Lower leg skin (tissue), 3 donors: ENCODE data around the gene TTC13.

Experiments
- POLR2A ChIP-seq, 2 donors: fragments of 450-650 bp; IDR thresholded peaks; one replicate each; pipeline ENCODE4 v1.6.1; 2016 to 2017; ENCODE audit warnings: antibody characterized with exemption in 2 of 2, mild to moderate bottlenecking in 1 of 2, moderate library complexity in 1 of 2
- TF ChIP-seq, protein P1 (sequence below), 3 donors: fragments of 450-650 bp; IDR thresholded peaks; one replicate each; pipeline ENCODE4 v1.5.1; 2016; ENCODE audit warnings: antibody characterized with exemption in 3 of 3, mild to moderate bottlenecking in 3 of 3, moderate library complexity in 2 of 3

DNA sequence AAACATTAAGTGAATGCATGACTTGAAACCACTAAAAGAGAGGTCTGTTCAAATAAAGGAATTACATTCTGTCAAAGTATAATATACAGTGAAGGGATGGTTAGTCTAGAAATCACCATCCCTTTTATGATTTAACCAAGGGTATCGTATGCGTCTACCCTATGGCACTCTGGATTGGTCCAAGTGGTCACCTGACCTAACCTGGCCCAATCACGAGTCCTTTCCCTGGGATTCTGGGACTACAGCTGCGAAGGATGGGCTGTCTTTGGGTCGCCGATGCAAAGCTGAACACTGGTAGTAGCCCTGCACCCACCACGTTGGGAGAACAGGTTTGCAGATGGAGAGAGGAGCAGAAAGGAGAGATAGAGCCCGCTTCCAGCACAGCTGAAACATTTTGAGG, 79.9 kb downstream of the TTC13 start:
- TF ChIP-seq, protein P1, sequence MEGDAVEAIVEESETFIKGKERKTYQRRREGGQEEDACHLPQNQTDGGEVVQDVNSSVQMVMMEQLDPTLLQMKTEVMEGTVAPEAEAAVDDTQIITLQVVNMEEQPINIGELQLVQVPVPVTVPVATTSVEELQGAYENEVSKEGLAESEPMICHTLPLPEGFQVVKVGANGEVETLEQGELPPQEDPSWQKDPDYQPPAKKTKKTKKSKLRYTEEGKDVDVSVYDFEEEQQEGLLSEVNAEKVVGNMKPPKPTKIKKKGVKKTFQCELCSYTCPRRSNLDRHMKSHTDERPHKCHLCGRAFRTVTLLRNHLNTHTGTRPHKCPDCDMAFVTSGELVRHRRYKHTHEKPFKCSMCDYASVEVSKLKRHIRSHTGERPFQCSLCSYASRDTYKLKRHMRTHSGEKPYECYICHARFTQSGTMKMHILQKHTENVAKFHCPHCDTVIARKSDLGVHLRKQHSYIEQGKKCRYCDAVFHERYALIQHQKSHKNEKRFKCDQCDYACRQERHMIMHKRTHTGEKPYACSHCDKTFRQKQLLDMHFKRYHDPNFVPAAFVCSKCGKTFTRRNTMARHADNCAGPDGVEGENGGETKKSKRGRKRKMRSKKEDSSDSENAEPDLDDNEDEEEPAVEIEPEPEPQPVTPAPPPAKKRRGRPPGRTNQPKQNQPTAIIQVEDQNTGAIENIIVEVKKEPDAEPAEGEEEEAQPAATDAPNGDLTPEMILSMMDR (IDR thresholded peaks at IDR 0.05), result no peak
- no peak for TF ChIP-seq POLR2A (IDR thresholded peaks at IDR 0.05)
